Measurements from ENCODE around the gene SGIP1. TPM values are rescaled to one million over a fixed set of nuclear protein-coding genes. Genes with fewer than 3 reads are reported as not detected.

Gene SGIP1
- polyA plus RNA-seq, 1 of the 3 experiments (the other 2 are of a cell fraction) = 15.5 TPM

- 79% methylated on average over 8 of the region's 8 CpGs for WGBS (ENCODE audit: low lambda C conversion rate)
- Histone ChIP-seq H3K27ac (ENCODE audit: low read depth in 2 of 2, low read length in 1 of 2) (peak overlapping the region; percentile 22 to 58; a peak in 3 of 4 replicates), H2AFZ (ENCODE audit: low read depth) (no peak overlapping the region), H3K4me1 (ENCODE audit: control insufficient read depth in 1 of 2, insufficient read depth in 2 of 2, low read depth in 1 of 2, low read length in 1 of 2) (peaks cover 23 to 38% of the 10 kb centered on the region in 2 experiments), H3K9me2 (no peaks in the 10 kb centered on the region), H3K36me3 (replicated peaks in 1 of 2; ENCODE audit: control insufficient read depth in 1 of 2, insufficient read depth in 2 of 2, low read length in 1 of 2) (peaks cover 3 to 13% of the 10 kb centered on the region in 2 experiments), H3K79me2 (ENCODE audit: insufficient read depth) (peaks cover 76% of the 10 kb centered on the region), H3K9me3 (no peaks in the 10 kb centered on the region), H3K4me3 (ENCODE audit: low read depth in 2 of 2, low read length in 1 of 2) (no peak overlapping the region), H3K9ac (no peak overlapping the region; the same call in 1 of the 2 replicates), H3K4me2 (peak overlapping the region; percentile 28; the same call in 1 of the 2 replicates), H3K27me3 (ENCODE audit: insufficient read depth) (no peaks in the 10 kb centered on the region), H4K20me1 (ENCODE audit: insufficient read depth) (no peaks in the 10 kb centered on the region), H3F3A (replicated peaks; ENCODE audit: insufficient read depth) (peaks cover 18% of the 10 kb centered on the region)
- POLR2A ChIA-PET = interaction anchor here (1.1 kb wide), 1 partner anchor 9 kb away, joined by 4 read pairs; the partner anchor contains the start of gene SGIP1
- CTCF ChIA-PET = interaction anchor here (0.9 to 2.2 kb wide), 3 partner anchors 15 to 283 kb away, joined by 3 to 6 read pairs (median 4); no protein-coding TSS in a partner anchor
- DNase-seq = no peak
- TF ChIP-seq EZH2phosphoT487 (IDR thresholded peaks at IDR 0.05; ENCODE audit: borderline replicate concordance, low read depth) (no peak), GABPA (IDR thresholded peaks at IDR 0.05; ENCODE audit: low read depth) (no peak), TCF12 (IDR thresholded peaks at IDR 0.05) (no peak), RAD21 (IDR thresholded peaks at IDR 0.05; ENCODE audit: low read length) (no peak), TAF1 (IDR thresholded peaks at IDR 0.05; ENCODE audit: borderline replicate concordance, low read depth, low read length) (no peak), MAX (IDR thresholded peaks at IDR 0.05; ENCODE audit: low read depth) (no peak), CTCF (IDR thresholded peaks at IDR 0.05) (no peak), TEAD4 (IDR thresholded peaks at IDR 0.05; ENCODE audit: borderline replicate concordance, insufficient read depth) (no peak), RFX5 (IDR thresholded peaks at IDR 0.05; ENCODE audit: low read length) (no peak)
These were observed 9.1 kb downstream of the SGIP1 start for GRCh38 chr1:66542811-66543767.

GRCh38 chr1:66546047-66546810 is 12.3 kb downstream of the SGIP1 start:
- ChIA-PET CTCF (interaction anchor here (1.0 to 1.5 kb wide), 2 partner anchors 9 to 10 kb away, joined by 3 to 7 read pairs; no protein-coding TSS in a partner anchor), POLR2A (no interaction called here)
- H3K9ac ChIP-seq = no peak overlapping the region
- H3K4me2 ChIP-seq = no peak overlapping the region
- H3K27ac ChIP-seq (ENCODE audit: low read depth in 2 of 2, low read length in 1 of 2) = no peak overlapping the region
- DNase-seq = no peak
- peaks cover 16 to 20% of the 10 kb centered on the region in 2 experiments; a peak in 3 of 4 replicates for H3K4me1 ChIP-seq (ENCODE audit: control insufficient read depth in 1 of 2, insufficient read depth in 2 of 2, low read depth in 1 of 2, low read length in 1 of 2)
- H3K27me3 ChIP-seq (ENCODE audit: insufficient read depth) = no peaks in the 10 kb centered on the region
- peaks cover 8 to 23% of the 10 kb centered on the region in 2 experiments for H3K36me3 ChIP-seq (replicated peaks in 1 of 2; ENCODE audit: control insufficient read depth in 1 of 2, insufficient read depth in 2 of 2, low read length in 1 of 2)
- H4K20me1 ChIP-seq (ENCODE audit: insufficient read depth) = no peaks in the 10 kb centered on the region
- H2AFZ ChIP-seq (ENCODE audit: low read depth) = no peak overlapping the region
- H3K79me2 ChIP-seq (ENCODE audit: insufficient read depth) = peaks cover 57% of the 10 kb centered on the region
- no peak overlapping the region for H3K4me3 ChIP-seq (ENCODE audit: low read depth in 2 of 2, low read length in 1 of 2)
- H3K9me2 ChIP-seq = no peaks in the 10 kb centered on the region
- H3K9me3 ChIP-seq = no peaks in the 10 kb centered on the region
- H3F3A ChIP-seq (replicated peaks; ENCODE audit: insufficient read depth) = peaks cover 9% of the 10 kb centered on the region
- WGBS (ENCODE audit: low lambda C conversion rate) = 67% methylated on average over 4 of the region's 4 CpGs
- TF ChIP-seq RXRA (IDR thresholded peaks at IDR 0.05; ENCODE audit: borderline replicate concordance, low read depth) = no peak
- TF ChIP-seq NFIC (IDR thresholded peaks at IDR 0.05; ENCODE audit: borderline replicate concordance) = no peak
- no peak for TF ChIP-seq TAF1 (IDR thresholded peaks at IDR 0.05; ENCODE audit: borderline replicate concordance, low read depth, low read length)
- no peak for TF ChIP-seq JUND (IDR thresholded peaks at IDR 0.05)
- no peak for TF ChIP-seq TCF12 (IDR thresholded peaks at IDR 0.05)
- TF ChIP-seq SIN3A (IDR thresholded peaks at IDR 0.05; ENCODE audit: borderline replicate concordance, low read depth, low read length) = no peak
- TF ChIP-seq RAD21 (IDR thresholded peaks at IDR 0.05; ENCODE audit: low read length) = no peak
- TF ChIP-seq, protein P1, sequence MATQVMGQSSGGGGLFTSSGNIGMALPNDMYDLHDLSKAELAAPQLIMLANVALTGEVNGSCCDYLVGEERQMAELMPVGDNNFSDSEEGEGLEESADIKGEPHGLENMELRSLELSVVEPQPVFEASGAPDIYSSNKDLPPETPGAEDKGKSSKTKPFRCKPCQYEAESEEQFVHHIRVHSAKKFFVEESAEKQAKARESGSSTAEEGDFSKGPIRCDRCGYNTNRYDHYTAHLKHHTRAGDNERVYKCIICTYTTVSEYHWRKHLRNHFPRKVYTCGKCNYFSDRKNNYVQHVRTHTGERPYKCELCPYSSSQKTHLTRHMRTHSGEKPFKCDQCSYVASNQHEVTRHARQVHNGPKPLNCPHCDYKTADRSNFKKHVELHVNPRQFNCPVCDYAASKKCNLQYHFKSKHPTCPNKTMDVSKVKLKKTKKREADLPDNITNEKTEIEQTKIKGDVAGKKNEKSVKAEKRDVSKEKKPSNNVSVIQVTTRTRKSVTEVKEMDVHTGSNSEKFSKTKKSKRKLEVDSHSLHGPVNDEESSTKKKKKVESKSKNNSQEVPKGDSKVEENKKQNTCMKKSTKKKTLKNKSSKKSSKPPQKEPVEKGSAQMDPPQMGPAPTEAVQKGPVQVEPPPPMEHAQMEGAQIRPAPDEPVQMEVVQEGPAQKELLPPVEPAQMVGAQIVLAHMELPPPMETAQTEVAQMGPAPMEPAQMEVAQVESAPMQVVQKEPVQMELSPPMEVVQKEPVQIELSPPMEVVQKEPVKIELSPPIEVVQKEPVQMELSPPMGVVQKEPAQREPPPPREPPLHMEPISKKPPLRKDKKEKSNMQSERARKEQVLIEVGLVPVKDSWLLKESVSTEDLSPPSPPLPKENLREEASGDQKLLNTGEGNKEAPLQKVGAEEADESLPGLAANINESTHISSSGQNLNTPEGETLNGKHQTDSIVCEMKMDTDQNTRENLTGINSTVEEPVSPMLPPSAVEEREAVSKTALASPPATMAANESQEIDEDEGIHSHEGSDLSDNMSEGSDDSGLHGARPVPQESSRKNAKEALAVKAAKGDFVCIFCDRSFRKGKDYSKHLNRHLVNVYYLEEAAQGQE (IDR thresholded peaks at IDR 0.05; ENCODE audit: low read depth, low read length) = no peak
- TF ChIP-seq, protein P2, sequence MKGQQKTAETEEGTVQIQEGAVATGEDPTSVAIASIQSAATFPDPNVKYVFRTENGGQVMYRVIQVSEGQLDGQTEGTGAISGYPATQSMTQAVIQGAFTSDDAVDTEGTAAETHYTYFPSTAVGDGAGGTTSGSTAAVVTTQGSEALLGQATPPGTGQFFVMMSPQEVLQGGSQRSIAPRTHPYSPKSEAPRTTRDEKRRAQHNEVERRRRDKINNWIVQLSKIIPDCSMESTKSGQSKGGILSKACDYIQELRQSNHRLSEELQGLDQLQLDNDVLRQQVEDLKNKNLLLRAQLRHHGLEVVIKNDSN (IDR thresholded peaks at IDR 0.05; ENCODE audit: borderline replicate concordance, low read depth) = no peak
- TF ChIP-seq MXI1 (IDR thresholded peaks at IDR 0.05; ENCODE audit: low read depth, low read length) = no peak
- no peak for TF ChIP-seq FOSL2 (IDR thresholded peaks at IDR 0.05; ENCODE audit: borderline replicate concordance, low read depth)
- no peak for TF ChIP-seq FOXJ3 (CRISPR knock-in tag; IDR thresholded peaks at IDR 0.05)

Data from SK-N-SH (cell line).